IgD-negative memory B cell (primary cell): Measurements from ENCODE around the gene KCNJ9. TPM values are rescaled to one million over a fixed set of nuclear protein-coding genes. Genes with fewer than 3 reads are reported as not detected.

Experiments used
- H3K27ac Mint-ChIP-seq, 3 donors: one replicate each; pipeline ENCODE4 v1.8.0; 2020 to 2022; ENCODE audit warnings: mild to moderate bottlenecking in 3 of 3, mixed read lengths in 3 of 3, moderate library complexity in 1 of 3
- H3K27me3 Mint-ChIP-seq: one replicate; pipeline ENCODE4 v1.8.0; 2021; ENCODE audit warnings: mixed read lengths
- H3K36me3 Mint-ChIP-seq: one replicate; pipeline ENCODE4 v1.8.0; 2020; ENCODE audit warnings: mild to moderate bottlenecking, mixed read lengths
- H3K4me1 Mint-ChIP-seq, 3 donors: one replicate each; pipeline ENCODE4 v1.8.0; 2020 to 2022; ENCODE audit warnings: mixed read lengths in 3 of 3, mild to moderate bottlenecking in 1 of 3
- H3K4me3 Mint-ChIP-seq, 4 donors: one replicate each; pipeline ENCODE4 v1.8.0; 2020 to 2022; ENCODE audit warnings: mild to moderate bottlenecking in 4 of 4, mixed read lengths in 4 of 4, moderate library complexity in 3 of 4
- H3K9me3 Mint-ChIP-seq, 3 donors: one replicate each; pipeline ENCODE4 v1.8.0; 2020 to 2021; ENCODE audit warnings: mixed read lengths in 3 of 3, mild to moderate bottlenecking in 1 of 3
- polyA plus RNA-seq: library from polyadenylated mRNA; unstranded; fragments of 300-500 nt; fragmentation: Illumina TruSeq; gene quantifications from one replicate; pipeline ENCODE4 v1.2.3, GENCODE V29; 2021

KCNJ9 gene
- polyA plus RNA-seq, 1 donor from 2014 or later = not detected

DNA sequence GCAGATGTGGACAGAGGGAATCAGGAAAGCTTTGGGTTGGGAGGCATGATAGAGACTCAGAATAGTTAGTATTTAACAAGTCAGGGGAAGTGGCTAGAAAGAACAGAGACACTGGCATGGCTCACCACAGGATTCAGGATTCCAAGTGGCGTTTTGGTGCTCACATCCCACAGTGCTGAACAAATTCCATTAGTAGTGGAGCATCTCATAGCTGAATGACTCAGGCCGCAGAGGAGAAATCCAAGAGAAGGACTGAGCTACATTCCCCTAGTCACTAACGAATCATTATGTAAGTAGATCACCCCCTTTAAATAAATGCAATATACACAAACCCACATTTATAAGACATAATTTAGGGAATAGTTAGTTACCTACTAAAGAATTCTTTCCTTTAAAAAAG is 5.0 kb upstream of the KCNJ9 start:
- H3K27me3 Mint-ChIP-seq = peaks cover 25% of the 10 kb centered on the region
- H3K27ac Mint-ChIP-seq = no peak overlapping the region

DNA sequence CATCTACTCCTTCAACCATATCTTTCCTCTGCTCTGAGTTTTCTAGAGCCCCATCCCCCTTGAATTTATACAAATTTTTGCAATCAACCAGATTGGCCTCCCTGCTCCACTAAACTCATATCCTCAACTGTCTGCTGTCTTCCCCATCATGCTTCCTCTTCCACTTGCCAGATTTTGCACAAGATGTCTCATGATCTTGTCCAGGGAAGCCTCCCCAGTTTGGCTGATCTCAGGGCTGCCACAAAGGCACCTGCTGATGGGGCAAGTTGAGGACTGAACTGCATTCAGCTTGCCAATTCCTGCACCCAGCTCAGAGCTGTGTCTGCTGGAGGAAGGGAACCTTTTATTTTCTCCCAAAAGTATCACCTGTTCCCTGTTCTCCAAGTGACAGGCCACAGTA is 3.9 kb upstream of the KCNJ9 start:
- H3K4me3 Mint-ChIP-seq = no peak overlapping the region
- H3K9me3 Mint-ChIP-seq = peaks cover 0 to 2% (median 0%) of the 10 kb centered on the region in 3 donors
- H3K4me1 Mint-ChIP-seq = peaks cover 0 to 2% (median 1%) of the 10 kb centered on the region in 3 donors
- no peak overlapping the region for H3K27ac Mint-ChIP-seq
- peaks cover 34% of the 10 kb centered on the region for H3K27me3 Mint-ChIP-seq
- H3K36me3 Mint-ChIP-seq = no peaks in the 10 kb centered on the region

More for the DNA sequence above, 5.0 kb upstream of the KCNJ9 start:
- Mint-ChIP-seq H3K9me3 (peaks cover 0 to 2% (median 0%) of the 10 kb centered on the region in 3 donors), H3K36me3 (peaks cover 1% of the 10 kb centered on the region), H3K4me1 (peaks cover 4 to 5% (median 5%) of the 10 kb centered on the region in 3 donors), H3K4me3 (no peak overlapping the region)

DNA sequence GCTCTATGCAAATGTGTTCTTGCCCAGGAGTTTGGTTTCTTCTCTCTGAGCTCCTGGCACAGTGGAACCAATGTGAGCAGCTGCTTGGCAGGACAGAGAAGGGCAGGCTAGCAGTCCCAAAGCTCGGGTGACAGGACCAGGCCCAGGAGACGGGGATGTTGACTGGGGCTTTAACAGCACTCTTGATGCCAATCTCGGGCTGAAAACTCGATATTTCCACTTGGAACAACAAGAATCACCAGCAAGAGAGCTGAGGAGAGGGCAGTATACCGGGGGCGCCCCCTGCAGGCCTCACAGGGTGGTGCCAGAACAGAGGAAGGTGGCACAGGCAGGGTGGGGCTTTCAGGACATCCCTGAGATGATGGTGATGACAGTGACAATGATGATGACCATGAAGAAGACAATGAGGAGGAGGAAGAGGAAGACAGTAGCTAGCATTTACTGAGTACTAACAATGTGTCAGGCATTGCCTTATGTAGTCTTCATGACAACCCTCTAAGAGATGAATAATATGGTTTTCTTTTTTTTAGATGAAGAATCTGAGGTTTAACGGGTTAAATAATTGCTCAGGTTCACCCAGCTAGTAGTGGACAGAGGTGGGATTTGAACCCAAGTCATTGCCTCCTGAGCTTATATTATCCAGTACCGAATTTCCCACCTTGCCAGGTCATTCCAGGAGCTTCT is 2.7 kb upstream of the KCNJ9 start:
- Mint-ChIP-seq H3K27ac (peak overlapping the region in 1 of 3 donors; percentile 41), H3K36me3 (peaks cover 2% of the 10 kb centered on the region), H3K9me3 (no peaks in the 10 kb centered on the region), H3K4me3 (no peak overlapping the region), H3K27me3 (peaks cover 40% of the 10 kb centered on the region), H3K4me1 (peaks cover 0 to 2% (median 0%) of the 10 kb centered on the region in 3 donors)

DNA sequence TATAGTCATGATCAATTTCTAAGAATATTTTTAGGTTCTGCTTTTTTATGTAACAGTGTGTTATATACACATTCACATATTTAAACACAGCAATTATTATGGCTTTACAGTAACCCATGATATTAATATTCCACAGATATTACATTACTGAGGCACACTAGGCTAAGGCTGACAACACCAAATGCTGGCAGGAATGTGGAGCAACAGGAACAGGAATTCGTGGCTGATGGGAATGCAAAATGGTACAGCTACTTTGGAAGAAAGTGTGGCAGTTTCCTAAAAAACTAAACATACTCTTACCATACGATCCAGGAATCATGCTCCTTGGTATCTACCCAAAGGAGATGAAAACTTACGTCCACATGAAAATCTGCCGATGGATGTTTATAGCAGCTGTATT is 1.9 kb upstream of the KCNJ9 start:
- Mint-ChIP-seq H3K4me1 (peaks cover 0 to 6% (median 0%) of the 10 kb centered on the region in 3 donors), H3K27ac (no peak overlapping the region), H3K9me3 (no peaks in the 10 kb centered on the region), H3K36me3 (peaks cover 2% of the 10 kb centered on the region), H3K27me3 (peaks cover 40% of the 10 kb centered on the region), H3K4me3 (no peak overlapping the region)

GRCh38 chr1:160080381-160081100 is 797 bp upstream of the KCNJ9 start:
- H3K4me1 Mint-ChIP-seq = peaks cover 2 to 5% (median 4%) of the 10 kb centered on the region in 3 donors

GRCh38 chr1:160082487-160082886 is 1.1 kb downstream of the KCNJ9 start:
- Mint-ChIP-seq H3K9me3 (no peaks in the 10 kb centered on the region), H3K27me3 (peaks cover 32% of the 10 kb centered on the region), H3K27ac (no peak overlapping the region), H3K4me3 (peak overlapping the region in 1 of 4 donors; percentile 61), H3K4me1 (peaks cover 4 to 8% (median 4%) of the 10 kb centered on the region in 3 donors), H3K36me3 (peaks cover 2% of the 10 kb centered on the region)

More at GRCh38 chr1:160080381-160081100, 797 bp upstream of the KCNJ9 start:
- Mint-ChIP-seq H3K9me3 (no peaks in the 10 kb centered on the region), H3K27me3 (peaks cover 40% of the 10 kb centered on the region), H3K4me3 (no peak overlapping the region), H3K27ac (no peak overlapping the region), H3K36me3 (peaks cover 2% of the 10 kb centered on the region)

DNA sequence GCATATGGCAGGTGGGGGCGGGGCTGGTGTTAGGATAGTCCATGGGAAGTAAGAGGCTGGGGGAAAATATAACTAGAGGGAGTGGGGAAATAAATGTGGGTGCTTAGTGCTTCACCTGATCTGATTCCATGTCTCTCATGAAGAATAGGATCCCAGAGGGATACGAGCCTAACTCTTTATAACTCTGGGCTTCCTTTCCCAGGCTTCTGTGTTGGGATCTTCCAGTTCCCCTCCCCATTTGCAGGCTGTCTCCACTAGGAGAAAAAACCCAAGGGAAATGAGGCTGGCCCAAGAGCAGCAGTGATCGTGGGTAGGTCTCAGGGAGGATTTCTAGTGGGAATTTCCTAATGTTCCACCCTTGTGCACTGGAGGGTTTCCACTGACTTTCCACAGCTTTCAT is 1.6 kb downstream of the KCNJ9 start:
- Mint-ChIP-seq H3K36me3 (peaks cover 2% of the 10 kb centered on the region), H3K4me3 (peak overlapping the region in 2 of 4 donors; percentile 41 to 69), H3K27ac (no peak overlapping the region), H3K27me3 (peaks cover 32% of the 10 kb centered on the region), H3K9me3 (no peaks in the 10 kb centered on the region), H3K4me1 (peaks cover 4 to 8% (median 4%) of the 10 kb centered on the region in 3 donors)

- Mint-ChIP-seq H3K9me3 (no peaks in the 10 kb centered on the region), H3K4me1 (peaks cover 4 to 12% (median 4%) of the 10 kb centered on the region in 3 donors), H3K36me3 (peaks cover 2% of the 10 kb centered on the region), H3K27ac (peak overlapping the region in 1 of 3 donors; percentile 40), H3K4me3 (peak overlapping the region; percentile 8 to 76 (median 64)), H3K27me3 (peaks cover 25% of the 10 kb centered on the region)
Observed at GRCh38 chr1:160083968-160084770, 2.8 kb downstream of the KCNJ9 start.

GRCh38 chr1:160084771-160085321 is 3.5 kb downstream of the KCNJ9 start:
- H3K4me3 Mint-ChIP-seq = no peak overlapping the region
- H3K27me3 Mint-ChIP-seq = peaks cover 24% of the 10 kb centered on the region
- H3K27ac Mint-ChIP-seq = no peak overlapping the region

GRCh38 chr1:160085686-160086455 is 4.5 kb downstream of the KCNJ9 start:
- peaks cover 2% of the 10 kb centered on the region for H3K36me3 Mint-ChIP-seq
- H3K27me3 Mint-ChIP-seq = peaks cover 19% of the 10 kb centered on the region
- peaks cover 5 to 12% (median 6%) of the 10 kb centered on the region in 3 donors for H3K4me1 Mint-ChIP-seq
- H3K4me3 Mint-ChIP-seq = peak overlapping the region in 1 of 4 donors; percentile 77
- no peaks in the 10 kb centered on the region for H3K9me3 Mint-ChIP-seq
- H3K27ac Mint-ChIP-seq = peak overlapping the region in 1 of 3 donors; percentile 32

More at GRCh38 chr1:160084771-160085321, 3.5 kb downstream of the KCNJ9 start:
- H3K9me3 Mint-ChIP-seq = no peaks in the 10 kb centered on the region
- peaks cover 4 to 12% (median 4%) of the 10 kb centered on the region in 3 donors for H3K4me1 Mint-ChIP-seq
- peaks cover 2% of the 10 kb centered on the region for H3K36me3 Mint-ChIP-seq

DNA sequence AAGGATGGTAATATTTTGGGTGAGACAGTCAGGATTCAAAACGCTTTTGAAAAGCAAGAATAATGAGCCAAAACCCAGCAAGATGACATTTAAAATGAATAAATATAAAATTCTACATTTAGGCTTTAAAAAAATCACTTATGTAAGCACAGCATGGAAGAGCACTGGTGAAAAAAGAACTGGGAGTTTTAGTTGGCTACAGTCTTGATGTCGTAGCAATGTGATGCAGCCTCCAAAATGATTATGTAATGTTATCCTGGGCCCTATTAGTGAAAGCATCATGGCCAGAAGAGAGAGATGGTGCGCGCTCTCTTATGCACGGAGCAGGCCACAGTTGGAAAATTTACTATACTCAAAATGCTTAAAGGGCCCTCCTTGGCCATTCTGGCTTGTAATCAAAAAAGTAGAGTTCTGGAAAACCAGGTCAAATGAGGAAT is 5.1 kb downstream of the KCNJ9 start:
- Mint-ChIP-seq H3K4me3 (no peak overlapping the region), H3K27ac (peak overlapping the region in 1 of 3 donors; percentile 32), H3K36me3 (peaks cover 2% of the 10 kb centered on the region), H3K9me3 (no peaks in the 10 kb centered on the region), H3K27me3 (peaks cover 14% of the 10 kb centered on the region), H3K4me1 (peaks cover 6 to 12% (median 6%) of the 10 kb centered on the region in 3 donors)

DNA sequence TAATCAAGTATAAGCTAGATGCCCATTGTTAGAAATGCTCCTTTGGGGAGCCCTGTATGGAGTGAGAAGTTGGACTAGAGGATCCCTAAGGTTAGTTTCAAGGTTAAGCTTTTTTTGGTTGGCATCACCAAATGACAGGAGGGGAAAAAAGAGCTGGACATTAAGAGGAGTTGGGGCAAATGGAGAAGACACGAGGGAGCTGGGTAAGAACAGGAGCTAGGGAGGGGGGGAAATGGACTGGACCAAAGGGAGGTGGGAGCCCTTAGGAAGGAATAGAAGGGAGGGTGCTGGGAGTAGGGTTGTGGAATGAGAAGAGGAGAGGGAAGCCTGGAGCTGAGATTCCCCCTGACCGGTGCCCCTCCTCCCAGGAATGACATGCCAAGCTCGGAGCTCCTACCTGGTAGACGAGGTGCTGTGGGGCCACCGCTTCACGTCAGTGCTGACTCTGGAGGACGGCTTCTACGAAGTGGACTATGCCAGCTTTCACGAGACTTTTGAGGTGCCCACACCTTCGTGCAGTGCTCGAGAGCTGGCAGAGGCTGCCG is 5.9 kb downstream of the KCNJ9 start:
- Mint-ChIP-seq H3K9me3 (no peaks in the 10 kb centered on the region), H3K4me1 (peaks cover 6 to 12% (median 9%) of the 10 kb centered on the region in 3 donors), H3K27me3 (peaks cover 8% of the 10 kb centered on the region), H3K27ac (no peak overlapping the region), H3K4me3 (no peak overlapping the region), H3K36me3 (peaks cover 2% of the 10 kb centered on the region)

GRCh38 chr1:160089883-160090282 is 8.5 kb downstream of the KCNJ9 start:
- Mint-ChIP-seq H3K4me3 (no peak overlapping the region), H3K36me3 (no peaks in the 10 kb centered on the region), H3K4me1 (peaks cover 1 to 12% (median 9%) of the 10 kb centered on the region in 3 donors), H3K27ac (no peak overlapping the region), H3K9me3 (no peaks in the 10 kb centered on the region), H3K27me3 (no peaks in the 10 kb centered on the region)

DNA sequence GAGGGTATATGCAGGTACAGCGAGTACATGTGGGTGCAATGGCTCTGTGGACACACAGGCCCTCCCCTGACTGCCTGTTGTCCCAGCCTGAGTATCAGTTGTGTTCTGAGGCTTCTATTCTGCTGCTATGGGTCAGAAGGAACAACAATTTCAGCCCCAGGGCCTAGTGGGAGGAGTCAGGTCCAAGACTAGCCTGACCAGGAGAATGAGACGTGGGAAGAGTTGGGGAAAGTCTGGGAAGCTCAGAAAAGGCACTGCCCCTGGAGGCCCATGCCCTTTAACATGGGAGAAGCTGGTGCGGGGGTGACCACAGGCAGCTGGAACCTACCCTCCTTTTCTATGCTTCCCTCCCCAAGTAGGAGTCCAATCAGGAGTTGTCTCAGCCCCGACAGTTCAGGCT is 9.4 kb downstream of the KCNJ9 start:
- Mint-ChIP-seq H3K4me1 (peaks cover 1 to 6% (median 5%) of the 10 kb centered on the region in 3 donors), H3K27me3 (no peaks in the 10 kb centered on the region), H3K4me3 (no peak overlapping the region), H3K9me3 (no peaks in the 10 kb centered on the region), H3K36me3 (no peaks in the 10 kb centered on the region), H3K27ac (no peak overlapping the region)
